Activated naive CD4-positive, alpha-beta T cell treated with anti-CD3 and anti-CD28 coated beads, Interleukin-2, amount 10 ng/mL, durations not matched to agents 7 days and 5 days (primary cell): ENCODE results near the gene ASCL3.
"Not testable (repeated sequence)": the region's sequence is repeated elsewhere in the genome, so short reads cannot be mapped to it uniquely, and the experiment has no call there.

Experiments
- CTCF ChIA-PET: fragments of 350-600 bp; sonication (Branson Sonifier 250); formaldehyde crosslinking; loops from one replicate; lab custom pipeline; 2021; ENCODE audit warnings: antibody characterized with exemption; lab: Charles Lee
- DNase-seq: peaks from one replicate; pipeline ENCODE4 v3.0.0-alpha.2; 2020
- H3K27ac Mint-ChIP-seq: one replicate; pipeline ENCODE4 v1.8.0; 2021; ENCODE audit warnings: mild to moderate bottlenecking, moderate library complexity, mixed read lengths
- H3K27me3 Mint-ChIP-seq: one replicate; pipeline ENCODE4 v1.8.0; 2021; ENCODE audit warnings: mild to moderate bottlenecking, mixed read lengths
- H3K36me3 Mint-ChIP-seq: one replicate; pipeline ENCODE4 v1.8.0; 2021; ENCODE audit warnings: mixed read lengths
- H3K4me1 Mint-ChIP-seq: one replicate; pipeline ENCODE4 v1.8.0; 2021; ENCODE audit warnings: mixed read lengths
- H3K4me3 Mint-ChIP-seq: one replicate; pipeline ENCODE4 v1.8.0; 2021; ENCODE audit warnings: mild to moderate bottlenecking, moderate library complexity, mixed read lengths
- H3K9me3 Mint-ChIP-seq: one replicate; pipeline ENCODE4 v1.8.0; 2021; ENCODE audit warnings: mixed read lengths

ASCL3 gene

DNA sequence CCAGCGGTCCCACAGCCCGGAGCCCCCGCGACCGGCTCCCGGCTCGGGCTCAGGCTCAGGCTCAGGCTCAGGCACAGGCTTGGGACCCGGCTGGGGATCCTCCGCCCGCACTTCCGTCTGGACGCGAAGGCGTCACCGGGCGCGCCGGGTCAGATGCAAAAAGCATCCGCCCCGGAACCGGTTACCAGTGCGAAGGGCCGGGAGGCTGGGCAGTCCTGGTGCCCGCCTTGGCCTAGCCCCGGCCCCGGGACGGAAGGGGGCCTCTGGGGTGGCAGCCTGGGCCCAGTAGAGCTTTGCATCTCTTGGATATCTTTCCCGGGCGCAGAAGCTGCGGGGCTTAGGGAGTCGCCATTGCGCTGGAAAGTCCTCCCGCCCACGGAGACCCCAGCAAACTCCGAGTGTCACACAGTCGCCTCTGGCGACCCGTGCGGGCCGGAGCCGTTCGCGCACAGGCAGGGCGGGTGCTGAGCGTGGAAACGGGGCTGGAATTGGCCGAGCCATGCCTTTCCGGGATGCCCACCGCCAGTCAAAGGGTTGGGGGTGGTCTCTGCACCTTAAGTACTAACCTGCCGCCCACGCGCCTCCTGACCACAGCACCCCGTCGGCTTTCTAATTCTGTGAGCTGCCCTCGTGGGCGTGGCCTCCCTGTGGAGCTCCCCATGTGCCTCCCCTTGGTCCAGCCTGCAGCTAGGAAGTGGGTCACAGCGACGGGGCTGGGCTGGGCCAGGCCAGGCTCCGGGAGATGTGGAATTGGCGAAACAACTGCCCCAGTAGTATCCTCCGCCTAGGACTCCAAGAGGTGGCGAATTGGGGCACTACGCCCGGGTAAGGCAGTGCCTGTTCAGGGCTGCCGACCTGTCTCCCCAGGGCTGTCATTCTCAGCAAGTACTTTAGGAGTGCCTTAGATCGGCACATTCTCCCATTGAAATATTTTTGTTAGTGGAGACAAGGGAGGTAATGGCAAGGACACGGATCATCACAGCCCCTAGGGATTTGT, 21.8 kb upstream of the ASCL3 start, which contains the start of gene TMEM9B:
Gene TMEM9B (minus strand): TSS at position 119 of the 997 bp plus-strand sequence. CDS start 129 bp downstream, outside the sequence.
- peak; percentile 88 for DNase-seq
- CTCF ChIA-PET, result interaction anchor here (1.3 to 3.0 kb wide), 5 partner anchors 49 to 276 kb away, joined by 3 to 17 read pairs (median 4); no protein-coding TSS in a partner anchor
- Mint-ChIP-seq H3K36me3 (peaks cover 17% of the 10 kb centered on the region), H3K9me3 (no peaks in the 10 kb centered on the region), H3K27ac (peak within 1 kb of the TSS; percentile 95), H3K4me1 (peaks cover 36% of the 10 kb centered on the region), H3K27me3 (no peaks in the 10 kb centered on the region), H3K4me3 (peak within 1 kb of the TSS; percentile 97)

DNA sequence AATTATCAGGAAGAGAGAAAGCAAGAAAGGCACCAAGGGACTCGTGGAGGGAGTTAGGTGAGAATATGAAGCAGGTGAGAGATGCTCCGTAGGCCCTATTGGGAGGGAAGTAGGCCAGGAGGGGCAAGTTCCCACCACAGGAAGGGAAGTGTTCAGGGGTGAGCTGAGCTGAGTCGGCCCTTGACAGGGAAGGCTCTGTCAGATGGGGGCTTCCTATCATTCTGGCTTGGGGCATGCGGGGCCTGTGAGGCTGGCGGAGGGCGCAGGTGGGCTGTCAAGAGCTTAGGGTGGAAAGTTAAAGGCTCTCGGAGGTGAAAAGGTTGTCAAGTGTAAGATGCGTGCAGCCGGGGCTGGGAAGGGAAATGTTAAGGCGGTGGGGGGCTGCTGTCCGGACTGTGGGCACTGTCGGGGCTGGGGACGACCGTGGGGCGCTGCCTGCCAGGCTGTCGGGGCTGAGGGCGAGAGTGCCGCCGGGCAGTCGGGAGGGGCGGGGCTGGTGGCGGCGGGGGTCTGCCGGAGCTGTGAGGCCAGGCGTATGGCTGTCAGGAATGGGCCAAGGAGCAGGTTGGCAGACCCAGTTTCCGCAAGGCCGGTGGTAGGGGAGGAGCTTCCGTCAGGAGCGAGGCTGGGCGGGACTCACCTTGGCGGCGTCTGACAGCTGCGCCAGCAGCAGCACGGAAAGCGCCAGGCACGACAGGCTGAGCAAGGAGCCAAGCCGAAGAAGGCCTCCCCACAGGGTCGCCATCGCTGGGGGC, 20.9 kb upstream of the ASCL3 start:
- Mint-ChIP-seq H3K36me3 (peaks cover 16% of the 10 kb centered on the region), H3K4me1 (peaks cover 43% of the 10 kb centered on the region), H3K27me3 (no peaks in the 10 kb centered on the region), H3K4me3 (peak overlapping the region; percentile 97), H3K27ac (peak overlapping the region; percentile 95), H3K9me3 (no peaks in the 10 kb centered on the region)
- DNase-seq, result peak; percentile 90
- CTCF ChIA-PET, result interaction anchor here (1.3 to 3.0 kb wide), 5 partner anchors 48 to 275 kb away, joined by 3 to 17 read pairs (median 4); no protein-coding TSS in a partner anchor

DNA sequence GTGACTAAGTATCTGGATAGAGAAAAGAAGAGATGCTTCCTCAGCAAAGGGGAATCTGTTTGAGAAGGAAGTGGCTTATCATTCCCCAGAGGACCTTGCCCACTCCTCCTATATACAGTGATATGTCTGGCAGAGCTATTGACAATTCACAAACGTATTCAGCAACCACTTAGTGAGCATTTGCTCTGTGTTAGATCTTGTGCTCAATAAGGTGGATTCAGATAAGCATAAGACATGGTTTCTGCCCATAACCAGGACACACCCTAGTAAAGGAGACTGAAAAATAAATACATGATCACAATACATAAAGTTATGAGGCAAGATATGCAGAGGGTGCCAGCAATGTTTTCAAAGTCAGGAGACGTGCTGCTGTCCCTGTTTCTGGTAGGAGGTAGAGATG, 20.0 kb upstream of the ASCL3 start:
- Mint-ChIP-seq H3K4me1 (peaks cover 43% of the 10 kb centered on the region), H3K36me3 (peaks cover 16% of the 10 kb centered on the region), H3K9me3 (no peaks in the 10 kb centered on the region), H3K27ac (peak overlapping the region; percentile 72), H3K27me3 (no peaks in the 10 kb centered on the region), H3K4me3 (peak overlapping the region; percentile 97)
- CTCF ChIA-PET, result interaction anchor here (1.4 to 3.0 kb wide), 4 partner anchors 48 to 274 kb away, joined by 3 to 17 read pairs (median 8); no protein-coding TSS in a partner anchor
- DNase-seq, result no peak

DNA sequence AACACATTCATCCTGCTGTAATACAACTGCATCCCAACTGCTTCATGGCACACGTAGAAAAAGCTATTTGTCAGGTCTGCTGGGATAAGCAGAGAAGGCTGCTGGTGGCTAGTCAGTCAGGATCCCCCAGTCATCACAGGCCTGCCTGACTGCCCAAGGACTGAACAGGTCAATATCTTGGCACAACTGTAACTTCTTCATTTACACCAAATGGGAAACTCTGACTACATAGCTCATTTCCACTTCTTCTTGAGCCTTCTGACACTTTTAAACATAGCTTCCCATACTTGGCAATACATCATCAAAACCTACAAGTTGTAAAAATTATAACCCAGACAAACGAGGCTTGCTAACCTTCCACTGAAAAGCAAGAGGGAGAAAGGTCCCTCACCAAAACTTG, 18.6 kb upstream of the ASCL3 start:
- H3K4me1 Mint-ChIP-seq, result peaks cover 54% of the 10 kb centered on the region
- H3K4me3 Mint-ChIP-seq, result no peak overlapping the region
- no peak overlapping the region for H3K27ac Mint-ChIP-seq
- no peak for DNase-seq
- peaks cover 19% of the 10 kb centered on the region for H3K36me3 Mint-ChIP-seq
- no peaks in the 10 kb centered on the region for H3K27me3 Mint-ChIP-seq
- no peaks in the 10 kb centered on the region for H3K9me3 Mint-ChIP-seq
- CTCF ChIA-PET, result interaction anchor here (1.0 to 3.9 kb wide), 5 partner anchors 12 to 394 kb away, joined by 4 to 65 read pairs (median 8); no protein-coding TSS in a partner anchor

DNA sequence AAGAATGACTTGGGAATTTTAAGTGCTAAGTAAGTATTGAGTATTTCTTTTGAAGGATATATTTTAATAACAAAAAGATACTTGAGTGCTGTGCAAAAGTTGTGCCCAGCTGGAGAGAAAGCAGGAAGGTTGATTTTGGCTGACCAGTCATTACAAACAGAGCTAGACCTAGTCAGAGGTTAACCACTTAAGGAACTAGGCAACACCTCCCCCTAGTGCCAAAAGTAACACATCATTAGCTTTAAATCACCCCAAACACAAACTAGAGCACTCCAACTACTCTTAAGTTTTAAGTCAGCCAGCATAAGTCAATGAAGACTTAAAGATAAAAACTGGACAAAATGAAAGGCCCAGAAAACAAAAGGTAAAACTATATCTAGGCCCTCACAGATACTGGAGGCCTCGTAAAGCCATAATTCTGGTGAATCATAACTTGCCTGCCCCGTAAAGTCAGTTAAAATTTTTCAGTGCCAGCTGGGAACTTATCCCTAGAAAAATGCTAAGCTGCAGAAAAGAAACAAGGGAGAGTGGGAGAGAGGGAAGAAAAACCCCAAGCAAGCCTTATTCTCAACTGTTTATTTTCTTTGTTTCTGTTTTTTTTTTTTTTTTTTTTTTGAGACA, 16.8 kb upstream of the ASCL3 start:
- peaks cover 43% of the 10 kb centered on the region for H3K4me1 Mint-ChIP-seq
- no peak overlapping the region for H3K4me3 Mint-ChIP-seq
- H3K36me3 Mint-ChIP-seq, result peaks cover 28% of the 10 kb centered on the region
- no peaks in the 10 kb centered on the region for H3K27me3 Mint-ChIP-seq
- no peak overlapping the region for H3K27ac Mint-ChIP-seq
- CTCF ChIA-PET, result interaction anchor here (0.5 to 3.9 kb wide), 39 partner anchors 8 to 790 kb away, joined by 3 to 65 read pairs (median 4); partner anchors contain the start of gene ASCL3
- peak; percentile 30 for DNase-seq
- H3K9me3 Mint-ChIP-seq, result no peaks in the 10 kb centered on the region

DNA sequence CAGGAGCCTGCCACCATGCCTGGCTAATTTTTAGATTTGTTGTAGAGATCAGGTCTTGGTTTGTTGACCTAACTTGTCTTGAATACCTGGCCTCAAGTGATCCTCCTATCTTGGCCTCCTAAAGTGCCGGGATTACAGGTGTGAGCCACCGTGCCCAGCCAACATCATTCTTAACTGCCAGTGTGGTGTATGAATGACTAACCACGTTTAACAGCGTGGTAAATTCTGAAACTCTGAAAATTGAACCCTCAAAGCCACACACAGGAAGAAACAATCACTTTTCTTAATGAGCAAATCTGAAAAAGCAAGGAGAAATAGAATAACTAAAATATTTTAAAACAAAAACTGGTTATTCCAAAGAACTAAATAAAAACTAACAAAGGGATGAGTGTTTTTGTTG, 14.0 kb upstream of the ASCL3 start:
- DNase-seq, result no peak
- Mint-ChIP-seq H3K36me3 (peaks cover 42% of the 10 kb centered on the region), H3K9me3 (no peaks in the 10 kb centered on the region), H3K27ac (no peak overlapping the region), H3K4me3 (no peak overlapping the region), H3K27me3 (no peaks in the 10 kb centered on the region), H3K4me1 (peaks cover 32% of the 10 kb centered on the region)
- CTCF ChIA-PET, result interaction anchor here (0.7 to 1.8 kb wide), 2 partner anchors 22 to 43 kb away, joined by 3 to 4 read pairs; no protein-coding TSS in a partner anchor

DNA sequence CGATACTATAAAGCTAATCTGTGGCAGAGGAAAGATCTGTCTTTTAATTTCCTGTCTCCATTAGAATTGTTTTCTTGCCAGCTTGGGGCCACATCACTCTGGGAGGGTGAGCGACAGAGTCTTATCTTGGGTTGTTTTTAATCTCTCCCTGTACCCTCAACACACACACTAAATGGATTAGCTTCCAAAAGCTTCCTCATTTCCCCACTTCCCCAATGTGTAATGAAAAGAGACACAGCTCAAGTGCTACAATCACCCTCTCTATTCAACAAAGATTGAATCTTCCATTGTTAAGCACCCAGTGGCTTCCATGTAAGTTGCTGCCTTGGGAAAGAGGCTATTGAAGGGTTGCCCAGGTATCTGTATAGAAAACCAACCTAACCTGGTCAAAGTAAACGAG, 6.1 kb upstream of the ASCL3 start:
- Mint-ChIP-seq H3K4me1 (no peaks in the 10 kb centered on the region), H3K36me3 (peaks cover 51% of the 10 kb centered on the region), H3K9me3 (no peaks in the 10 kb centered on the region), H3K4me3 (no peak overlapping the region), H3K27ac (no peak overlapping the region), H3K27me3 (peaks cover 2% of the 10 kb centered on the region)
- DNase-seq, result no peak
- CTCF ChIA-PET, result interaction anchor here (1.4 to 2.0 kb wide), 2 partner anchors 11 to 13 kb away, joined by 4 read pairs; no protein-coding TSS in a partner anchor

DNA sequence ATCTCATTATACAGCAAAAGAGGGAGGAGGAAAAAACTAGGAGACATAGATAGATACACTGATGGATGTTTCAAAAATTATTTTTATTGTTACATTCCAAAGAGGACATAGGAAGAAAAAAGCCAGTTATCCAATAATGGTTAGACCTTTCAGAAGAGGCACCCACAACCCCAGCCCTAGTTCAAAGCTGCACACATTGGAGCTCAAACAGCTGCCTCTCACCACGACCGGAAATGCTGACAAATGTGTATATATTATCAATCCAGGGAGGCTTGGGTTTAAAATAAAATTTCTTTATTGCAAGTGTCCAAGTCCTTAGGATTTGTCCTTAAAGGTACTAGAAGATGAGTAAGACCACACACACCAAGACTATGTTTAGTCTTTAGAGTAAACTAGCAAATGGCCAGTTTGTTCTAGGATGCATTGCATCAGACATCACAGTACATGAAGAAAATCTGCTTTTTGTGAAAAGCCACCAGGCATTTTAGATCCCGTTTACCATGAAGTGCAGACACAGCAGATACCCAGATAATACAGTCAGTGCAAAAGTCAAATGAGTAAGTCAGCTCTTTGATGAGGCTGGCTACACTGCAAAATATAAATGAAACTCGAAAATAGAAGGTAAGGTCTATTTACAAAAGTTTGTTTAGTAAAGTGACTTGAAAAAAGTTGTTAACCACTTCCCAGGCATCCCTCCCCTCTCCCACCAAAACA, 4.6 kb upstream of the ASCL3 start:
- no peak for DNase-seq
- peaks cover 7% of the 10 kb centered on the region for H3K27me3 Mint-ChIP-seq
- no peaks in the 10 kb centered on the region for H3K4me1 Mint-ChIP-seq
- no peaks in the 10 kb centered on the region for H3K9me3 Mint-ChIP-seq
- peaks cover 37% of the 10 kb centered on the region for H3K36me3 Mint-ChIP-seq
- CTCF ChIA-PET, result interaction anchor here (0.9 kb wide), 1 partner anchor 33 kb away, joined by 4 read pairs; no protein-coding TSS in a partner anchor
- H3K4me3 Mint-ChIP-seq, result no peak overlapping the region
- no peak overlapping the region for H3K27ac Mint-ChIP-seq

DNA sequence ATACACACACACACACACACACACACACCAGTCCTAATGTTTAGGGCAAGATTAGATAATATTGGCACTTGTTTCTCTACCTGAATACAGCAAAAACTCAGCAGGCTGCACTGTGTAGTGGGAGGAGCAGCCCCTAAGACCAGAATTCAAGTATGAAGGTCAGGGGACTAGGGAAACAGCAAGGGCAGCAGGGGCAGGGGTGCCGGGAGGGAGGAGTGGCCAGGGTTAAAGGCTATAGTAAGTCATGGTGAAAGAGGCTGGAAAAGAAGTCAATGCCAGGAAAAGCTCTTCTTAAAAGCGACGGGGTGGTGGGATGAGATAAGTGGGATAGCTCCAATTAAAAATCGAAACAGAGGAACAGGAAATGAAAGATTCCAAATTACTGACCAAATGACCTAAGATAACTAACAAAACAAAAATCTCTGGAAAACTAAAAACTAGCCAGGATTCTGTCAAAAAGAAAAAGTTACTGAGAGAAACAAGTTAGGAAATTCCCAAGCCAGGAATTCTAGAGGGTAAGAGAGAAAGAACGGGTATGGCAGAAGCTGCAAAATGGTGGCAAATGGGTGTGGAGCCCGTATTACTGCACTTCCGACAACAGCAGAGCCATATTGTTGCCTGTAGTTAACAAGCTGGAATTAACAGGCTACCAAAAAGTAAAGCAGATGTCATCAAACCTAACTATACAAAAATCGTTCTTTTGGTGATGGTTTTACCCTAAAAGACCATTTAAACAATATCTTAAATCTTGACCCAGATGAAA, 1.3 kb downstream of the ASCL3 start:
- H3K27me3 Mint-ChIP-seq, result peaks cover 22% of the 10 kb centered on the region
- no peak overlapping the region for H3K4me3 Mint-ChIP-seq
- no peaks in the 10 kb centered on the region for H3K4me1 Mint-ChIP-seq
- no peak overlapping the region for H3K27ac Mint-ChIP-seq
- no peak for DNase-seq
- peaks cover 4% of the 10 kb centered on the region for H3K36me3 Mint-ChIP-seq
- H3K9me3 Mint-ChIP-seq, result no peaks in the 10 kb centered on the region
- CTCF ChIA-PET, result interaction anchor here (1.5 kb wide), 1 partner anchor 18 kb away, joined by 6 read pairs; no protein-coding TSS in a partner anchor

DNA sequence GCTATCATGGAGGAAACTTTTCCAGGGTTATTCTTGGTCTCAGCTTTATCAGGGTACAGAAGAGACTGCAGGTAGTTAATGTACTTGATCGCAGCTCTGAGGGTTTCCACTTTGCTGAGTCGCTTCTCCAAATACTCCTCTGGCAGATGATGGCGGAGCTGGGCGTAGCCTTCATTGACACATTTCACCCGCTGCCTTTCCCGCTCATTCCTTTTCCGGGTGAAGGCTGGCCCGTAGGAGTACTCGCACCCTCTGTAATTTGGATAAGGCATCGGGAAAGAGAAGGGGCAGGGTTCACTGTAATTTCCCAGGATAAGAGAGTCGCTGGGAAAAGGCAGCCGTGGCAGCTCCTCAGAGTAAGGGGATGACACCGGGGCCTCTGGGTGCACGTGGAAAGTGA, 5.2 kb downstream of the ASCL3 start:
- Mint-ChIP-seq H3K4me1 (peaks cover 5% of the 10 kb centered on the region), H3K4me3 (no peak overlapping the region), H3K27me3 (peaks cover 15% of the 10 kb centered on the region), H3K9me3 (no peaks in the 10 kb centered on the region), H3K36me3 (no peaks in the 10 kb centered on the region), H3K27ac (no peak overlapping the region)
- no peak for DNase-seq
- CTCF ChIA-PET, result interaction anchor here (1.0 to 1.3 kb wide), 2 partner anchors 22 to 200 kb away, joined by 3 to 4 read pairs; no protein-coding TSS in a partner anchor

DNA sequence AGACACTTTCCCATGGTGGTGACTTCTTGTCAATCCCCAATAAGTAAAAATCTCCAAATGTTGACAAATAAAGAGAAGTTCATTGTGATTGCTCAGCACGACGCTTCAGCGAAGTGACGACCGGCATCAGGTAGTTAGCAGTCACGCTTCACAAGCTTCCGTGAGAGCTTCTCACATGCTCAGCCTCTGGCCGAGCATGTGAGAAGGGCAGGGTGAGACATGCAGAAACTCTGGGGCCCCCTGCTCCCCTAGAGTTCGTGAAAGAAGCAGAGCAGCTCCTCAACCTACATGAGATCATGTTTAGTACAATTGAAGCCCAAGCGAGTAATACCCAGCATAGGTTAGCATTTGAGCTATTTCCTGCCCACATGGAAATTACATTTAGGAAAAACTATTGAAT, 5.7 kb downstream of the ASCL3 start:
- H3K27me3 Mint-ChIP-seq, result peaks cover 15% of the 10 kb centered on the region
- no peaks in the 10 kb centered on the region for H3K36me3 Mint-ChIP-seq
- peaks cover 5% of the 10 kb centered on the region for H3K4me1 Mint-ChIP-seq
- H3K27ac Mint-ChIP-seq, result no peak overlapping the region
- CTCF ChIA-PET, result interaction anchor here (1.0 to 1.3 kb wide), 3 partner anchors 23 to 201 kb away, joined by 3 to 4 read pairs (median 4); no protein-coding TSS in a partner anchor
- no peak overlapping the region for H3K4me3 Mint-ChIP-seq
- DNase-seq, result no peak
- H3K9me3 Mint-ChIP-seq, result no peaks in the 10 kb centered on the region

DNA sequence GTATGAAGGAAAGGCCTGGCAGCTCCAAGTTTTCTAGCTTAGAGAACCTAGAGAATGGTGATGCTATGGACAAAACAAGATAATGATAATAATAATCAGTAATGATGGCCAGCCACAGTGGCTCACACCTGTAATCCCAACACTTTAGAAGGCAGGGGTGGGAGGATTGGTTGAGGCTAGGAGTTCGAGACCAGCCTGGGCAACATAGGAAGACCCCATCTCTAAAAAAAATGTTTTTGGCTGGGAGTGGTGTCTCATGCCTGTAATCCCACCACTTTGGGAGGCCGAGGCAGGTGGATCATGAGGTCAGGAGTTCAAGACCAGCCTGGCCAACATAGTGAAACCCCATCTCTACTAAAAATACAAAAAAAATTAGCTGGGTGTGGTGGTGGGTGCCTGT, 7.0 kb downstream of the ASCL3 start:
- not testable (repeated sequence) for H3K27me3 Mint-ChIP-seq, H3K27ac Mint-ChIP-seq, H3K4me1 Mint-ChIP-seq, H3K9me3 Mint-ChIP-seq, H3K36me3 Mint-ChIP-seq, DNase-seq, H3K4me3 Mint-ChIP-seq
- CTCF ChIA-PET, result interaction anchor here (1.0 to 1.2 kb wide), 3 partner anchors 21 to 24 kb away, joined by 3 to 7 read pairs (median 5); no protein-coding TSS in a partner anchor
